Trophoblast cell (in vitro differentiated cells and primary cell): ENCODE data around the gene LDLRAD2.

Experiments
- DNase-seq, 2 donors: peaks; one replicate each; pipeline ENCODE4 v3.0.0-alpha.2; 2016
- H2AFZ ChIP-seq: 2 replicates; pipeline ENCODE4 v1.6.1; 2013; ENCODE audit warnings: low read length, moderate library complexity, mild to moderate bottlenecking; ENCODE audit not compliant: insufficient read depth, poor library complexity
- H2AK5ac ChIP-seq: 2 replicates; pipeline ENCODE4 v1.6.1; 2013; ENCODE audit warnings: mild to moderate bottlenecking, low read length
- H2BK120ac ChIP-seq: 2 replicates; pipeline ENCODE4 v1.6.1; 2013; ENCODE audit warnings: low read length, mild to moderate bottlenecking, moderate library complexity; ENCODE audit not compliant: insufficient read depth, poor library complexity
- H2BK12ac ChIP-seq: 2 replicates; pipeline ENCODE4 v1.6.1; 2013; ENCODE audit warnings: mild to moderate bottlenecking, low read length, moderate library complexity
- H2BK5ac ChIP-seq: 2 replicates; pipeline ENCODE4 v1.6.1; 2013; ENCODE audit warnings: low read length, low read depth, moderate library complexity, mild to moderate bottlenecking; ENCODE audit not compliant: poor library complexity
- H3K14ac ChIP-seq: 2 replicates; pipeline ENCODE4 v1.6.1; 2013; ENCODE audit warnings: mild to moderate bottlenecking, low read length
- H3K18ac ChIP-seq: 2 replicates; pipeline ENCODE4 v1.6.1; 2013; ENCODE audit warnings: mild to moderate bottlenecking, low read length
- H3K23ac ChIP-seq: 2 replicates; pipeline ENCODE4 v1.6.1; 2013; ENCODE audit warnings: low read length
- H3K27ac ChIP-seq: 2 replicates; pipeline ENCODE4 v1.5.1; 2013; ENCODE audit warnings: low read depth, mild to moderate bottlenecking, inconsistent platforms, low read length, moderate library complexity
- H3K27me3 ChIP-seq: 2 replicates; pipeline ENCODE4 v1.6.1; 2013; ENCODE audit warnings: inconsistent platforms, mild to moderate bottlenecking, low read length, moderate library complexity; ENCODE audit not compliant: insufficient read depth
- H3K36me3 ChIP-seq, 2 experiments: 1 replicate in 1 of 2; 2 replicates in 1 of 2; pipeline ENCODE4 v1.6.1; 2013; ENCODE audit warnings: low read length in 2 of 2, mild to moderate bottlenecking in 2 of 2, moderate library complexity in 1 of 2; ENCODE audit not compliant: insufficient read depth in 2 of 2, control insufficient read depth in 1 of 2
- H3K4ac ChIP-seq: 2 replicates; pipeline ENCODE4 v1.6.1; 2013; ENCODE audit warnings: low read depth, mild to moderate bottlenecking, low read length, moderate library complexity
- H3K4me1 ChIP-seq, 2 experiments: 1 replicate in 1 of 2; 2 replicates in 1 of 2; pipeline ENCODE4 v1.6.1; 2013; ENCODE audit warnings: low read length in 2 of 2, mild to moderate bottlenecking in 2 of 2, moderate library complexity in 1 of 2; ENCODE audit not compliant: insufficient read depth in 2 of 2, control insufficient read depth in 1 of 2
- H3K4me2 ChIP-seq: 2 replicates; pipeline ENCODE4 v1.6.1; 2013; ENCODE audit warnings: inconsistent platforms, mild to moderate bottlenecking, low read length, moderate library complexity
- H3K4me3 ChIP-seq: 2 replicates; pipeline ENCODE4 v1.5.1; 2013; ENCODE audit warnings: mild to moderate bottlenecking, low read depth, low read length, inconsistent platforms
- H3K79me1 ChIP-seq: one replicate; pipeline ENCODE4 v1.6.1; 2013; ENCODE audit warnings: low read length
- H3K79me2 ChIP-seq: 2 replicates; pipeline ENCODE4 v1.6.1; 2013; ENCODE audit warnings: low read length, mild to moderate bottlenecking; ENCODE audit not compliant: control insufficient read depth, insufficient read depth, poor library complexity
- H3K9ac ChIP-seq: 2 replicates; pipeline ENCODE4 v1.6.1; 2013; ENCODE audit warnings: mild to moderate bottlenecking, low read length
- H3K9me3 ChIP-seq: 2 replicates; pipeline ENCODE4 v1.6.1; 2013; ENCODE audit warnings: low read depth, mild to moderate bottlenecking, control low read depth, inconsistent platforms, low read length; ENCODE audit not compliant: insufficient read depth
- H4K12ac ChIP-seq: 2 replicates; pipeline ENCODE4 v1.6.1; 2013; ENCODE audit warnings: low read depth, mild to moderate bottlenecking, low read length, moderate library complexity
- H4K8ac ChIP-seq: 2 replicates; pipeline ENCODE4 v1.6.1; 2013; ENCODE audit warnings: low read depth, mild to moderate bottlenecking, low read length, moderate library complexity
- H4K91ac ChIP-seq: one replicate; pipeline ENCODE4 v1.6.1; 2013; ENCODE audit warnings: low read depth, mild to moderate bottlenecking, low read length, moderate library complexity
- WGBS: extraction: QIAGEN DNeasy Blood & Tissue Kit; methylation state at CpG from one replicate; pipeline ENCODE4 v1.1.7; 2013; ENCODE audit warnings: missing lambda C conversion rate; ENCODE audit not compliant: insufficient read length, insufficient coverage; ENCODE audit errors: extremely low coverage; 5-methylcytosine and 5-hydroxymethylcytosine counted together

LDLRAD2 gene

GRCh38 chr1:21840981-21841380 lies 28.9 kb downstream of the LDLRAD2 start:
- no peak overlapping the region for H2BK12ac ChIP-seq
- no peak overlapping the region for H4K8ac ChIP-seq
- no peak overlapping the region for H4K91ac ChIP-seq
- no peaks in the 10 kb centered on the region for H3K27me3 ChIP-seq
- H3K79me2 ChIP-seq, result no peaks in the 10 kb centered on the region
- no peak overlapping the region for H4K12ac ChIP-seq
- H3K9ac ChIP-seq, result no peak overlapping the region
- H3K4me2 ChIP-seq, result no peak overlapping the region
- H2BK5ac ChIP-seq, result no peak overlapping the region
- DNase-seq, result no peak
- H3K79me1 ChIP-seq, result no peaks in the 10 kb centered on the region
- H3K27ac ChIP-seq, result no peak overlapping the region
- no peak overlapping the region for H2AFZ ChIP-seq
- H3K4me3 ChIP-seq, result no peak overlapping the region
- no CpG with 5 or more reads among the region's 13 CpGs for WGBS
- no peak overlapping the region for H2BK120ac ChIP-seq
- H3K18ac ChIP-seq, result no peak overlapping the region
- H3K4ac ChIP-seq, result no peak overlapping the region
- H3K14ac ChIP-seq, result no peak overlapping the region
- H2AK5ac ChIP-seq, result no peak overlapping the region
- peaks cover 85 to 87% of the 10 kb centered on the region in 2 experiments for H3K36me3 ChIP-seq
- no peaks in the 10 kb centered on the region for H3K4me1 ChIP-seq
- no peak overlapping the region for H3K23ac ChIP-seq
- peaks cover 8% of the 10 kb centered on the region for H3K9me3 ChIP-seq

- H3K9ac ChIP-seq, result no peak overlapping the region
- DNase-seq, result no peak
- no peak overlapping the region for H4K91ac ChIP-seq
- no peaks in the 10 kb centered on the region for H3K79me2 ChIP-seq
- peaks cover 4% of the 10 kb centered on the region for H3K9me3 ChIP-seq
- WGBS, result no CpG with 5 or more reads among the region's 21 CpGs
- H2BK12ac ChIP-seq, result no peak overlapping the region
- H3K4ac ChIP-seq, result no peak overlapping the region
- no peak overlapping the region for H3K14ac ChIP-seq
- peaks cover 84 to 87% of the 10 kb centered on the region in 2 experiments for H3K36me3 ChIP-seq
- H2BK120ac ChIP-seq, result no peak overlapping the region
- H2BK5ac ChIP-seq, result no peak overlapping the region
- H4K12ac ChIP-seq, result peak overlapping the region; percentile 16
- no peak overlapping the region for H3K4me3 ChIP-seq
- no peak overlapping the region for H3K4me2 ChIP-seq
- H3K79me1 ChIP-seq, result no peaks in the 10 kb centered on the region
- H3K4me1 ChIP-seq, result no peaks in the 10 kb centered on the region
- no peak overlapping the region for H2AK5ac ChIP-seq
- H3K27ac ChIP-seq, result no peak overlapping the region
- H4K8ac ChIP-seq, result no peak overlapping the region
- no peak overlapping the region for H2AFZ ChIP-seq
- H3K23ac ChIP-seq, result no peak overlapping the region
- no peak overlapping the region for H3K18ac ChIP-seq
- H3K27me3 ChIP-seq, result no peaks in the 10 kb centered on the region
Observed at GRCh38 chr1:21841852-21842466, 29.9 kb downstream of the LDLRAD2 start.

GRCh38 chr1:21842606-21843162 lies 30.6 kb downstream of the LDLRAD2 start:
- no CpG with 5 or more reads among the region's 15 CpGs for WGBS

GRCh38 chr1:21843208-21843607 lies 31.1 kb downstream of the LDLRAD2 start:
- H4K12ac ChIP-seq, result no peak overlapping the region
- no peak overlapping the region for H3K27ac ChIP-seq
- no peak overlapping the region for H2BK5ac ChIP-seq
- H3K4me2 ChIP-seq, result no peak overlapping the region
- no peak overlapping the region for H3K4ac ChIP-seq
- no peak overlapping the region for H2AFZ ChIP-seq
- H3K79me2 ChIP-seq, result no peaks in the 10 kb centered on the region
- no peak overlapping the region for H3K4me3 ChIP-seq
- DNase-seq, result no peak
- H3K79me1 ChIP-seq, result no peaks in the 10 kb centered on the region
- H4K91ac ChIP-seq, result no peak overlapping the region
- WGBS, result no CpG with 5 or more reads among the region's 13 CpGs
- no peak overlapping the region for H3K18ac ChIP-seq
- no peak overlapping the region for H2AK5ac ChIP-seq
- H4K8ac ChIP-seq, result no peak overlapping the region
- no peak overlapping the region for H2BK120ac ChIP-seq
- H2BK12ac ChIP-seq, result no peak overlapping the region
- no peaks in the 10 kb centered on the region for H3K27me3 ChIP-seq
- no peaks in the 10 kb centered on the region for H3K4me1 ChIP-seq
- H3K14ac ChIP-seq, result no peak overlapping the region
- peaks cover 87 to 89% of the 10 kb centered on the region in 2 experiments for H3K36me3 ChIP-seq
- H3K9me3 ChIP-seq, result peaks cover 4% of the 10 kb centered on the region
- H3K9ac ChIP-seq, result no peak overlapping the region
- H3K23ac ChIP-seq, result no peak overlapping the region

More at GRCh38 chr1:21842606-21843162, 30.6 kb downstream of the LDLRAD2 start:
- Histone ChIP-seq H2AK5ac (no peak overlapping the region), H2BK12ac (no peak overlapping the region), H3K4ac (no peak overlapping the region), H2BK120ac (no peak overlapping the region), H3K79me2 (no peaks in the 10 kb centered on the region), H3K9ac (no peak overlapping the region), H3K79me1 (no peaks in the 10 kb centered on the region), H3K27me3 (no peaks in the 10 kb centered on the region), H3K4me3 (no peak overlapping the region), H4K91ac (no peak overlapping the region), H4K8ac (no peak overlapping the region), H3K4me1 (no peaks in the 10 kb centered on the region), H3K9me3 (peaks cover 4% of the 10 kb centered on the region), H3K23ac (no peak overlapping the region), H3K36me3 (peaks cover 86 to 88% of the 10 kb centered on the region in 2 experiments), H2BK5ac (no peak overlapping the region), H2AFZ (no peak overlapping the region), H3K14ac (no peak overlapping the region), H3K4me2 (no peak overlapping the region), H3K27ac (no peak overlapping the region), H3K18ac (no peak overlapping the region), H4K12ac (no peak overlapping the region)
- DNase-seq, result no peak
